SK-N-SH (cell line): ENCODE results near the gene MAGI2. TPM values are rescaled to one million over a fixed set of nuclear protein-coding genes. Genes with fewer than 3 reads are reported as not detected.

Experiments used
- CTCF ChIA-PET: fragments of 300-600, 350-600 bp; formaldehyde crosslinking; extraction: SDS; loops from one replicate; lab custom pipeline; 2021; lab: Yijun Ruan, JAX
- POLR2A ChIA-PET: fragments of 350-600 bp; sonication (Branson Sonifier 250); formaldehyde crosslinking; extraction: SDS; loops from one replicate; lab custom pipeline; 2020; ENCODE audit warnings: antibody characterized with exemption, inconsistent platforms; lab: Yijun Ruan, JAX
- DNase-seq: peaks from one replicate; pipeline ENCODE4 v3.0.0; 2012
- H2AFZ ChIP-seq: fragments of 200-600 bp; sonication (generic); 2 replicates; pipeline ENCODE4 v1.8.1; 2016; ENCODE audit warnings: antibody characterized with exemption, mild to moderate bottlenecking, low read depth
- H3F3A ChIP-seq: fragments of 200-600 bp; sonication (generic); replicated peaks from 2 replicates; pipeline ENCODE3; 2016; ENCODE audit warnings: antibody characterized with exemption, mild to moderate bottlenecking; ENCODE audit not compliant: insufficient read depth
- H3K27ac ChIP-seq, 2 experiments: fragments of 200-500 bp in 1 of 2; fragments of 200-600 bp in 1 of 2; sonication (Bioruptor generic) in 1 of 2; sonication (generic), shearing (Covaris generic) in 1 of 2; 2 replicates each; pipeline versions ENCODE4 v1.5.1 to v1.6.1; 2014 to 2016; ENCODE audit warnings: low read depth in 2 of 2, inconsistent platforms in 1 of 2, low read length in 1 of 2, mild to moderate bottlenecking in 1 of 2, mixed read lengths in 1 of 2
- H3K27me3 ChIP-seq: fragments of 200-600 bp; sonication (generic), shearing (Covaris generic); 2 replicates; pipeline ENCODE4 v1.6.1; 2016; ENCODE audit warnings: mixed run types; ENCODE audit not compliant: insufficient read depth
- H3K36me3 ChIP-seq, 2 experiments: fragments of 200-500 bp in 1 of 2; fragments of 200-600 bp in 1 of 2; sonication (Bioruptor generic) in 1 of 2; sonication (generic) in 1 of 2; replicated peaks in 1 of 2; 2 replicates each; pipeline versions ENCODE3 to v1.5.1; 2014 to 2016; ENCODE audit warnings: low read length in 1 of 2, mild to moderate bottlenecking in 1 of 2; ENCODE audit not compliant: insufficient read depth in 2 of 2, control insufficient read depth in 1 of 2
- H3K4me1 ChIP-seq, 2 experiments: fragments of 200-500 bp in 1 of 2; fragments of 200-600 bp in 1 of 2; sonication (Bioruptor generic) in 1 of 2; sonication (generic), shearing (Covaris generic) in 1 of 2; 2 replicates each; pipeline versions ENCODE4 v1.5.1 to v1.6.1; 2014 to 2016; ENCODE audit warnings: low read depth in 1 of 2, low read length in 1 of 2, mixed run types in 1 of 2; ENCODE audit not compliant: insufficient read depth in 2 of 2, control insufficient read depth in 1 of 2
- H3K4me2 ChIP-seq: fragments of 200-600 bp; sonication (generic), shearing (Covaris generic); 2 replicates; pipeline ENCODE4 v1.6.1; 2017; ENCODE audit warnings: mixed run types
- H3K4me3 ChIP-seq, 2 experiments: fragments of 200-500 bp in 1 of 2; fragments of 200-600 bp in 1 of 2; sonication (Bioruptor generic) in 1 of 2; sonication (generic), shearing (Covaris generic) in 1 of 2; 2 replicates each; pipeline versions ENCODE4 v1.5.1 to v1.8.1; 2014 to 2016; ENCODE audit warnings: low read depth in 2 of 2, inconsistent platforms in 1 of 2, low read length in 1 of 2, mild to moderate bottlenecking in 1 of 2, mixed read lengths in 1 of 2, moderate library complexity in 1 of 2
- H3K79me2 ChIP-seq: fragments of 200-600 bp; sonication (generic); 2 replicates; pipeline ENCODE4 v1.8.1; 2017; ENCODE audit warnings: mild to moderate bottlenecking; ENCODE audit not compliant: insufficient read depth
- H3K9ac ChIP-seq: fragments of 200-600 bp; sonication (generic); 2 replicates; pipeline ENCODE4 v1.6.1; 2017; ENCODE audit warnings: mixed run types
- H3K9me2 ChIP-seq: fragments of 200-600 bp; sonication (generic); 2 replicates; pipeline ENCODE4 v1.6.1; 2017; ENCODE audit warnings: mixed run types
- H3K9me3 ChIP-seq: fragments of 200-600 bp; sonication (generic); 2 replicates; pipeline ENCODE4 v1.6.1; 2017; ENCODE audit warnings: mixed run types, mild to moderate bottlenecking, moderate library complexity
- H4K20me1 ChIP-seq: fragments of 200-600 bp; sonication (generic); 2 replicates; pipeline ENCODE4 v1.6.1; 2017; ENCODE audit warnings: mild to moderate bottlenecking, mixed run types; ENCODE audit not compliant: insufficient read depth
- CHD2 ChIP-seq: fragments of 150-350 bp; IDR thresholded peaks from 2 replicates; pipeline ENCODE4 v1.6.1; 2018; ENCODE audit warnings: low read length; ENCODE audit not compliant: partially characterized antibody
- IRF3 ChIP-seq: fragments of 150-350 bp; IDR thresholded peaks from 2 replicates; pipeline ENCODE4 v1.6.1; 2016; ENCODE audit warnings: mild to moderate bottlenecking, low read depth, low read length
- JUND ChIP-seq: IDR thresholded peaks from 2 replicates; pipeline ENCODE4 v1.4.0; 2012
- MXI1 ChIP-seq: IDR thresholded peaks from 2 replicates; pipeline ENCODE4 v1.6.1; 2012; ENCODE audit warnings: mild to moderate bottlenecking, low read depth, low read length, improper control_type of control experiment
- NFIC ChIP-seq: IDR thresholded peaks from 2 replicates; pipeline ENCODE4 v1.4.0; 2012; ENCODE audit warnings: borderline replicate concordance
- NRF1 ChIP-seq: IDR thresholded peaks from 2 replicates; pipeline ENCODE4 v1.6.1; 2012; ENCODE audit warnings: low read depth, mild to moderate bottlenecking, low read length
- PBX3 ChIP-seq: IDR thresholded peaks from 2 replicates; pipeline ENCODE4; 2012
- RAD21 ChIP-seq: IDR thresholded peaks from 2 replicates; pipeline ENCODE4 v1.6.1; 2012; ENCODE audit warnings: mild to moderate bottlenecking, low read length
- RCOR1 ChIP-seq: fragments of 150-350 bp; IDR thresholded peaks from 2 replicates; pipeline ENCODE4 v1.6.1; 2017; ENCODE audit warnings: antibody characterized with exemption, low read length
- REST ChIP-seq: IDR thresholded peaks from 2 replicates; pipeline ENCODE4 v1.6.1; 2012; ENCODE audit warnings: mild to moderate bottlenecking, low read depth, low read length, moderate library complexity
- RFX5 ChIP-seq: IDR thresholded peaks from 2 replicates; pipeline ENCODE4 v1.6.1; 2012; ENCODE audit warnings: mild to moderate bottlenecking, improper control_type of control experiment, low read length
- RXRA ChIP-seq: IDR thresholded peaks from 2 replicates; pipeline ENCODE4 v1.4.0; 2012; ENCODE audit warnings: low read depth, mild to moderate bottlenecking, borderline replicate concordance
- SIN3A ChIP-seq: IDR thresholded peaks from 2 replicates; pipeline ENCODE4 v1.6.1; 2012; ENCODE audit warnings: low read depth, mild to moderate bottlenecking, low read length, moderate library complexity, borderline replicate concordance
- TAF1 ChIP-seq: IDR thresholded peaks from 2 replicates; pipeline ENCODE4 v1.6.1; 2012; ENCODE audit warnings: low read depth, mild to moderate bottlenecking, low read length, moderate library complexity, borderline replicate concordance
- TCF12 ChIP-seq: IDR thresholded peaks from 2 replicates; pipeline ENCODE4 v1.4.0; 2012
- WGBS: methylation state at CpG from one replicate; pipeline ENCODE4 v1.1.6; 2017; ENCODE audit warnings: low lambda C conversion rate; 5-methylcytosine and 5-hydroxymethylcytosine counted together
- polyA plus RNA-seq, 3 experiments: library from polyadenylated mRNA; depleted of rRNA; stranded (reverse); fragments of >200 nt; gene quantifications; 2 replicates each; pipeline ENCODE4 v1.2.3, GENCODE V29; 2012

MAGI2 gene
- polyA plus RNA-seq, 1 of the 3 experiments (the other 2 are of a cell fraction), result 1.1 TPM

GRCh38 chr7:79454361-79454960 is 994 bp upstream of the MAGI2 start (continued):
- no peak for TF ChIP-seq JUND
- TF ChIP-seq TCF12, result no peak
- 0 out of 2 replicates have a peak, but pooled peaks have one; percentile 22 for TF ChIP-seq TAF1
- no peak for TF ChIP-seq MXI1
- TF ChIP-seq SIN3A, result 0 out of 2 replicates have a peak, but pooled peaks have one; percentile 54

DNA sequence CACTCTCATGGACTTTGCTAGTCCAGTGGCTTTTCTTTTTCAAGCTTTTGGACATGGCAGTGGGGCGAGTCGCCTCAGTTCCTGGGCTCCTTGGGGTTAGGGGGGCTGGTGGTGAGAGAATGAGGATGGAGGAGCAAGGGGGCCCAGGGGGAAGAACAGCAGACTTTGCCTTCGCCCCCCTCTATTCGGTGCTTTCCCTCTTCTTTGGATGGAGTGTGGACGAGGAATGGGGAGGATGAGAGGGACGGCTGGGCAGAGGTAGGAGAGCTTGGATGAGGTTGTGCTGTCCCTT is 255 bp downstream of the MAGI2 start:
- Histone ChIP-seq H3K36me3 (peaks cover 20 to 28% of the 10 kb centered on the region in 2 experiments), H3K9me2 (no peaks in the 10 kb centered on the region), H3K4me3 (peak overlapping the region; percentile 66 to 82), H3K9me3 (no peaks in the 10 kb centered on the region), H3K27me3 (no peaks in the 10 kb centered on the region), H3K79me2 (peaks cover 44% of the 10 kb centered on the region), H4K20me1 (no peaks in the 10 kb centered on the region), H3F3A (peaks cover 11% of the 10 kb centered on the region), H3K4me2 (peak overlapping the region; percentile 98), H3K4me1 (peaks cover 0 to 30% of the 10 kb centered on the region in 2 experiments; a peak in 2 of 4 replicates), H3K9ac (peak overlapping the region; percentile 95), H2AFZ (peak overlapping the region; percentile 78), H3K27ac (peak overlapping the region; percentile 88 to 96)
- POLR2A ChIA-PET, result interaction anchor here (0.8 to 1.0 kb wide), 2 partner anchors 155 to 158 kb away, joined by 3 read pairs; no protein-coding TSS in a partner anchor
- CTCF ChIA-PET, result interaction anchor here (0.7 to 2.8 kb wide), 6 partner anchors 9 to 367 kb away, joined by 3 to 15 read pairs (median 3); no protein-coding TSS in a partner anchor
- no peak for DNase-seq
- 8% methylated on average over 6 of the region's 6 CpGs for WGBS
- TF ChIP-seq RFX5 (no peak), RAD21 (no peak), SIN3A (no peak), CHD2 (no peak), NFIC (no peak), RCOR1 (no peak), REST (no peak), RXRA (no peak), PBX3 (no peak), IRF3 (no peak), NRF1 (no peak)
